ENCODE data around the gene RAD51B. TPM values are rescaled to one million over a fixed set of nuclear protein-coding genes. Genes with fewer than 3 reads are reported as not detected.

RAD51B gene
- total RNA-seq, 1 experiment from 2014 or later: 20.0 TPM

- TF ChIP-seq ZBTB33 (IDR thresholded peaks at IDR 0.05; ENCODE audit: extremely low read depth, insufficient replicate concordance, low read length): no peak
These were observed 201.6 kb downstream of the RAD51B start (continued) for GRCh38 chr14:68020999-68021663.

- Histone ChIP-seq H3K79me2 (ENCODE audit: insufficient read depth, low read length) (no peaks in the 10 kb centered on the region), H3K4me2 (ENCODE audit: low read length) (no peak overlapping the region), H3K4me3 (replicated peaks in 1 of 2; ENCODE audit: low read depth in 1 of 2, low read length in 2 of 2) (no peak overlapping the region), H3K9ac (ENCODE audit: low read length) (no peak overlapping the region), H3K9me2 (ENCODE audit: insufficient read depth) (no peaks in the 10 kb centered on the region), H3K9me3 (ENCODE audit: control insufficient read depth in 1 of 2, insufficient read depth in 1 of 2, low read depth in 1 of 2, low read length in 2 of 2) (peaks cover 0 to 6% of the 10 kb centered on the region in 2 experiments; a peak in 1 of 4 replicates), H3K4me1 (ENCODE audit: control insufficient read depth in 1 of 2, insufficient read depth in 2 of 2, low read length in 2 of 2) (peaks cover 2 to 5% of the 10 kb centered on the region in 2 experiments; a peak in 3 of 4 replicates), H3K36me3 (ENCODE audit: control insufficient read depth in 1 of 2, insufficient read depth in 2 of 2, low read length in 2 of 2) (no peaks in the 10 kb centered on the region), H3K27ac (ENCODE audit: low read depth, low read length) (no peak overlapping the region; the same call in 1 of the 2 replicates), H4K20me1 (ENCODE audit: insufficient read depth) (no peaks in the 10 kb centered on the region), H3K27me3 (ENCODE audit: insufficient read depth, low read length) (no peaks in the 10 kb centered on the region), H2AFZ (ENCODE audit: low read depth, low read length, poor library complexity, severe bottlenecking) (no peak overlapping the region)
- no peak for TF ChIP-seq ZNF274 (IDR thresholded peaks at IDR 0.05; ENCODE audit: low read depth, low read length)
- CTCF ChIA-PET: no interaction called here
- RAD21 ChIA-PET (ENCODE audit: low non-redundant PET in 1 of 2, low total read pairs in 2 of 2, uncharacterized antibody in 2 of 2, unreplicated experiment in 2 of 2): no interaction called here
- intact Hi-C loops (cut with micrococcal nuclease): no loop called here
- ATAC-seq (no peak), DNase-seq (ENCODE audit: low read depth, low spot score) (no peak)
- POLR2A ChIA-PET: no interaction called here
- BruUV-seq (replicated peaks): no TSS peak
These were observed 207.7 kb downstream of the RAD51B start for GRCh38 chr14:68027276-68027675.

GRCh38 chr14:68028075-68028474, 208.5 kb downstream of the RAD51B start:
- Histone ChIP-seq H3K9me2 (ENCODE audit: insufficient read depth) (no peaks in the 10 kb centered on the region), H3K9ac (ENCODE audit: low read length) (no peak overlapping the region), H3K27me3 (ENCODE audit: insufficient read depth, low read length) (no peaks in the 10 kb centered on the region), H3K4me1 (ENCODE audit: control insufficient read depth in 1 of 2, insufficient read depth in 2 of 2, low read length in 2 of 2) (peaks cover 2 to 5% of the 10 kb centered on the region in 2 experiments; a peak in 3 of 4 replicates), H4K20me1 (ENCODE audit: insufficient read depth) (no peaks in the 10 kb centered on the region), H3K9me3 (ENCODE audit: control insufficient read depth in 1 of 2, insufficient read depth in 1 of 2, low read depth in 1 of 2, low read length in 2 of 2) (peaks cover 0 to 6% of the 10 kb centered on the region in 2 experiments; a peak in 1 of 4 replicates), H2AFZ (ENCODE audit: low read depth, low read length, poor library complexity, severe bottlenecking) (no peak overlapping the region), H3K36me3 (ENCODE audit: control insufficient read depth in 1 of 2, insufficient read depth in 2 of 2, low read length in 2 of 2) (no peaks in the 10 kb centered on the region), H3K27ac (ENCODE audit: low read depth, low read length) (no peak overlapping the region), H3K79me2 (ENCODE audit: insufficient read depth, low read length) (no peaks in the 10 kb centered on the region), H3K4me2 (ENCODE audit: low read length) (no peak overlapping the region), H3K4me3 (replicated peaks in 1 of 2; ENCODE audit: low read depth in 1 of 2, low read length in 2 of 2) (no peak overlapping the region)
- no peak for DNase-seq (ENCODE audit: low read depth, low spot score)
- POLR2A ChIA-PET: no interaction called here
- no peak for ATAC-seq
- no peak for TF ChIP-seq JUND (IDR thresholded peaks at IDR 0.05)
- TF ChIP-seq ZFX (IDR thresholded peaks at IDR 0.05): no peak
- TF ChIP-seq POLR2A (IDR thresholded peaks at IDR 0.05; ENCODE audit: borderline replicate concordance, extremely low read depth, insufficient read depth, insufficient read length): no peak
- TF ChIP-seq ELF1 (IDR thresholded peaks at IDR 0.05; ENCODE audit: borderline replicate concordance, low read depth): no peak
- no peak for TF ChIP-seq CEBPB (IDR thresholded peaks at IDR 0.05; ENCODE audit: low read depth)
- no peak for TF ChIP-seq SP1 (IDR thresholded peaks at IDR 0.05; ENCODE audit: low read depth)
- TF ChIP-seq MAX (IDR thresholded peaks at IDR 0.05): no peak
- TF ChIP-seq EGR1 (IDR thresholded peaks at IDR 0.05; ENCODE audit: low read depth): no peak
- TF ChIP-seq SRF (IDR thresholded peaks at IDR 0.05; ENCODE audit: low read depth): no peak
- no peak for TF ChIP-seq ZBTB33 (IDR thresholded peaks at IDR 0.05; ENCODE audit: extremely low read depth, insufficient replicate concordance, low read length)
- TF ChIP-seq ATF3 (IDR thresholded peaks at IDR 0.05): no peak
- no TSS peak for BruUV-seq (replicated peaks)
- intact Hi-C loops (cut with micrococcal nuclease): no loop called here
- CTCF ChIA-PET: no interaction called here
- RAD21 ChIA-PET (ENCODE audit: low non-redundant PET in 1 of 2, low total read pairs in 2 of 2, uncharacterized antibody in 2 of 2, unreplicated experiment in 2 of 2): no interaction called here

Measured in HCT116 (cell line).